ENCODE measurements around the gene DOK6.

DOK6 gene

DNA sequence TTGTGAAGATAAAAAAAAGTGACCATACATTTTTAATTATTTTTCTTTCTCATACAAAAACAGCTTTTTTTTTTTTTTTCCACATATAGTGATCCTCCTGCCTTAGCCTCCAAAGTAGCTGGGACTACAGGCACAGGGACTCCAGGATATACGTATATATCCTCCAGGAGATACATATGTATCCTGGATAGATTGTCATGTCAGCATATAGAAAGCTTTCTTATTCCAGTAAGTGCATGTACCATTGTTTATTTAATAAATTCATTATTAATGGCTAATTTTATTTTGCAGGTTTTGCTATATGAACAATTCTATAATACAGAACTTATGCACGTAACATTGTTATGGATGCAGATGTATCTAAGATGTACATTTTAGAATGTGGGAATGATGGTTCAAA, 138.7 kb downstream of the DOK6 start:
- 92% methylated on average over 2 of the region's 2 CpGs for WGBS
- H3K27ac ChIP-seq (ENCODE audit: low read depth, low read length): no peak overlapping the region
- H3K36me3 ChIP-seq (ENCODE audit: insufficient read depth, low read length): no peaks in the 10 kb centered on the region
- H3K9me3 ChIP-seq (ENCODE audit: insufficient read depth, low read depth, low read length): no peaks in the 10 kb centered on the region
- no peaks in the 10 kb centered on the region for H3K27me3 ChIP-seq (ENCODE audit: insufficient read depth, low read length)
- H3K4me1 ChIP-seq (ENCODE audit: insufficient read depth, low read length): no peaks in the 10 kb centered on the region
- no peak overlapping the region for H3K4me3 ChIP-seq (ENCODE audit: low read length)
- H3K9ac ChIP-seq (ENCODE audit: low read depth, low read length): no peak overlapping the region

DNA sequence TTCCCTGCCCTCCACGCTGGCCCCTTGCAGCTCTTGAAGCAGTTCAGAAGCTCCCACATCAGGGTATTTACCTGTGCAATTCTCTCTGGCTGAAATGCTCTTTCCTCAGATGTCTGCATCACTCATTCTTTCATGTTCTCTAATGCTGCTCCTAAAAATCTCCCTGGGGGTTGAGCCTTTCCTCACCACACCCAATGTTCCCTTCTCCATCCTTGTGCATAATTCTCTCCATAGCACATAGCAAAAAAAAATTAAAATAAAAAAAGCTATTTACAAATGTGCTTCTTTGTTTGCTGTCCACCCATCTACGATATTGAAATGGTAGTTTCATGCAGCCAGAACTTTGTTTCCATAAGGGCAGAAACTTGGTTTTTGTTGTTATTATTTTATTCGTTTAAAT, 155.5 kb downstream of the DOK6 start:
- 92% methylated on average over 1 of the region's 3 CpGs for WGBS
- no peak overlapping the region for H3K4me3 ChIP-seq (ENCODE audit: low read length)
- H3K4me1 ChIP-seq (ENCODE audit: insufficient read depth, low read length): peaks cover 12% of the 10 kb centered on the region; the same call in 1 of the 2 replicates
- no peak overlapping the region for H3K9ac ChIP-seq (ENCODE audit: low read depth, low read length)
- H3K27me3 ChIP-seq (ENCODE audit: insufficient read depth, low read length): no peaks in the 10 kb centered on the region
- no peak overlapping the region for H3K27ac ChIP-seq (ENCODE audit: low read depth, low read length)
- no peaks in the 10 kb centered on the region for H3K9me3 ChIP-seq (ENCODE audit: insufficient read depth, low read depth, low read length)
- H3K36me3 ChIP-seq (ENCODE audit: insufficient read depth, low read length): no peaks in the 10 kb centered on the region

DNA sequence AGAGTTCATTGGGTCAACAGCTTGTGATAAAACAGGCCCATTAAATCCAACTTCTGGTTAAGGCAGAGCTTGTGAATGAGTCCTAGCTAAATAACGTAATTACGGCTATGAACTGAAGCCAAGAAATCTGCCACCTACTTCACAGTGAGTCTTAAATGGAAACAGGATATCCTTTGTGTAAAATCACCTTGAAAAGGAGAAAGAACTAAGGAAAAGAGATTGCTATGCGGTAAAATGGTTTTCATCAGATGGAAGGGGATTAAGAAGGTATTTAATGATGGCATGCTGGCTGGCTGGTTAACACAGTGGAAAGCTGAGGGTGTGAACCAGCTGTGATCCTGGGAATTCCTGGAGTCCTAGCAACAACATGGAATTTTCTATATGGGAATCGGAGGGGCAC, 156.6 kb downstream of the DOK6 start:
- Histone ChIP-seq H3K4me3 (ENCODE audit: low read length) (no peak overlapping the region), H3K27ac (ENCODE audit: low read depth, low read length) (no peak overlapping the region), H3K27me3 (ENCODE audit: insufficient read depth, low read length) (no peaks in the 10 kb centered on the region), H3K4me1 (ENCODE audit: insufficient read depth, low read length) (peaks cover 12% of the 10 kb centered on the region; the same call in 1 of the 2 replicates), H3K36me3 (ENCODE audit: insufficient read depth, low read length) (no peaks in the 10 kb centered on the region), H3K9ac (ENCODE audit: low read depth, low read length) (no peak overlapping the region), H3K9me3 (ENCODE audit: insufficient read depth, low read depth, low read length) (no peaks in the 10 kb centered on the region)
- WGBS: 85% methylated on average over 4 of the region's 4 CpGs

DNA sequence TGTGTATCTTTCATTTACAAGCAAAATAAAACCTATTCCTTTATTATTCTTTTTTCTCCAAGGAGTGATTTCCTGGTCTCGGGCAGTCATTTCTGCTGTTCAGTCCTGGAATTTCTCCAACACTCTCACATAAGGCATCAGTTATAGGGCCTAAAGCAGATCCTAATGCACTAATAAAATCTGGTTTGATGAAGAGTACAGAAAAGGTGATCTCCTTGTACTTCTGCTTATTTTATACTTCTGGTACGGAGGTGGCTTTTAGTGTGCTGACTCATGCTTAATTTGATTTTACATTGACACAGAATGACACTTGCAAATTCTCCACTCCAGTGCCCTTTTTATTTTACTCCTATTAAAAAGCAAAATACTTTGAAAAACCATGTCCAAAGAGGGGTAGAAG, 157.4 kb downstream of the DOK6 start:
- H3K4me1 ChIP-seq (ENCODE audit: insufficient read depth, low read length): peaks cover 12% of the 10 kb centered on the region; the same call in 1 of the 2 replicates
- no peak overlapping the region for H3K27ac ChIP-seq (ENCODE audit: low read depth, low read length)
- H3K27me3 ChIP-seq (ENCODE audit: insufficient read depth, low read length): no peaks in the 10 kb centered on the region
- no peaks in the 10 kb centered on the region for H3K9me3 ChIP-seq (ENCODE audit: insufficient read depth, low read depth, low read length)
- H3K36me3 ChIP-seq (ENCODE audit: insufficient read depth, low read length): no peaks in the 10 kb centered on the region
- WGBS: 97% methylated on average over 2 of the region's 2 CpGs
- no peak overlapping the region for H3K9ac ChIP-seq (ENCODE audit: low read depth, low read length)
- no peak overlapping the region for H3K4me3 ChIP-seq (ENCODE audit: low read length)

DNA sequence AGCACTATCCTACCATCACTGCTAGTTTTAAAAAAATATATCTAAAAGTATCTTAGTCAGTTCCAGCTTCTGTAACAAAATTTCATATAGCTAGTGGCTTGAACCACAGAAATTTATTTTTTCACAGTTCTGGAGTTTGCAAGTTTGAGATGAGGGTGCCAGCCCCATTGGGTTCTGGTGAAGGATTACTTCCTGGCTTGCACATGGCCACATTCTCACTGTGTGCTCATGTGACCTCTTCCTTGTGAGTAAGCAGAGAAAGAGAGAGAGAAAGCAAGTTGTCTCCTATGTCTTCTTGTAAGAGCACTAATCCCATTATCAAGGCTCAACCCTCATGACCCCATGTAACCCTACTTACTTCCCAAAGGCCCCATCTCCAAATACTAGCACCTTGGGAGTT, 158.9 kb downstream of the DOK6 start:
- H3K4me3 ChIP-seq (ENCODE audit: low read length): no peak overlapping the region
- H3K9ac ChIP-seq (ENCODE audit: low read depth, low read length): no peak overlapping the region
- H3K36me3 ChIP-seq (ENCODE audit: insufficient read depth, low read length): no peaks in the 10 kb centered on the region
- H3K4me1 ChIP-seq (ENCODE audit: insufficient read depth, low read length): peaks cover 12% of the 10 kb centered on the region; the same call in 1 of the 2 replicates
- H3K9me3 ChIP-seq (ENCODE audit: insufficient read depth, low read depth, low read length): no peaks in the 10 kb centered on the region
- no peaks in the 10 kb centered on the region for H3K27me3 ChIP-seq (ENCODE audit: insufficient read depth, low read length)
- H3K27ac ChIP-seq (ENCODE audit: low read depth, low read length): no peak overlapping the region

DNA sequence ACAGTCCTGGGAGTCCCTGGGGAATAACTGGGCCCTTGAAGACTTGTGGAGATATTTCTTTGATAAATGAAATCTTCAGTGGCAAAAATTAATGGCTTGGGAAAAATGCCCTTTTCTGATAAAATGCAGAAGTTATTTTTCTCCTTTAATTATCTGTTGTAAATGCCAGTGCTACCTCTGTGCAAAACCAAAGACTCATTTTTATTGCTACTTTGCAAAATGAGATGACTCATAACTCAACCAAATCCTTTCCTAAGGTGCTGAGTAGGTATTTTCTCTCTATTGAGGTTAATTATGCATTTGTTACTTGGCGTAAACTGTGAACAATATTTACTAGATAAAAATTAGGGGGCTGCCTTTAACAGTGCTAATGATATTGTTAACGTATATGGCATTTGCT, 163.9 kb downstream of the DOK6 start:
- no peak overlapping the region for H3K9ac ChIP-seq (ENCODE audit: low read depth, low read length)
- H3K27me3 ChIP-seq (ENCODE audit: insufficient read depth, low read length): no peaks in the 10 kb centered on the region
- no peaks in the 10 kb centered on the region for H3K36me3 ChIP-seq (ENCODE audit: insufficient read depth, low read length)
- no peak overlapping the region for H3K27ac ChIP-seq (ENCODE audit: low read depth, low read length)
- H3K9me3 ChIP-seq (ENCODE audit: insufficient read depth, low read depth, low read length): peaks cover 24% of the 10 kb centered on the region
- no peak overlapping the region for H3K4me3 ChIP-seq (ENCODE audit: low read length)
- 100% methylated on average over 2 of the region's 2 CpGs for WGBS
- H3K4me1 ChIP-seq (ENCODE audit: insufficient read depth, low read length): no peaks in the 10 kb centered on the region

DNA sequence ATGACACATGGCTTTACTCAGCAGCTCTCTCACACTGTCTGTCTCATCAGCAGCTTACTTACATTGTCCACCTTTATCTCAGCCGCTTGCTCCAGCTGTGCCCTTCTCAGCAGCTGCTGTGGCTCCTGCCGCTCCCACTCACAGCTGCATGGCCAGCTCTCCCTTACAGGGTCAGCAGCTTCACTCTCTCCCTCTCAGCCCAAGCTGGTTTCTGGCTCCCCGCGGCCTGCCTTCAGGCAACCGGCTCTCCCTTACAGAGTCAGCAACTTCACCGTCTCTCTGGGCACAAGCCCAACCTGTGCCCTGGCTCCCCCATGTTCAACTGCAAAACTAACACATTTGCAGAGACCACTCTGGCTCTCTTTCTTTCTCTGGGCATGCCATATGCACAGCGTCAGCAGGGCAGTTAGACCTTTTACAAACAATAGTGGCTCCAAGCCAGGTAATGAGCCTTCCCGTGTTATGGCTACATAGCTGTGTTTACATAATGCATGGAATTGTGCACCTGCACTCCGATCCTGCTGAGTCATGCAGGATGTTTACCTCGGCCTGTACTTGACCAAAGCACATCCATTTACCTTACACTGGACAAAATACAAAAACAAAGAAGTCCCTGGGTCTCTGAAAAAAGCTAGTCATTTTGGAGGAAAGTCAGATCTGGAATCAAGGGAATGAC, 167.3 kb downstream of the DOK6 start:
- WGBS: 83% methylated on average over 10 of the region's 10 CpGs
- Histone ChIP-seq H3K4me1 (ENCODE audit: insufficient read depth, low read length) (no peaks in the 10 kb centered on the region), H3K27me3 (ENCODE audit: insufficient read depth, low read length) (no peaks in the 10 kb centered on the region), H3K9me3 (ENCODE audit: insufficient read depth, low read depth, low read length) (peaks cover 24% of the 10 kb centered on the region), H3K9ac (ENCODE audit: low read depth, low read length) (no peak overlapping the region), H3K27ac (ENCODE audit: low read depth, low read length) (no peak overlapping the region), H3K4me3 (ENCODE audit: low read length) (no peak overlapping the region), H3K36me3 (ENCODE audit: insufficient read depth, low read length) (no peaks in the 10 kb centered on the region)

DNA sequence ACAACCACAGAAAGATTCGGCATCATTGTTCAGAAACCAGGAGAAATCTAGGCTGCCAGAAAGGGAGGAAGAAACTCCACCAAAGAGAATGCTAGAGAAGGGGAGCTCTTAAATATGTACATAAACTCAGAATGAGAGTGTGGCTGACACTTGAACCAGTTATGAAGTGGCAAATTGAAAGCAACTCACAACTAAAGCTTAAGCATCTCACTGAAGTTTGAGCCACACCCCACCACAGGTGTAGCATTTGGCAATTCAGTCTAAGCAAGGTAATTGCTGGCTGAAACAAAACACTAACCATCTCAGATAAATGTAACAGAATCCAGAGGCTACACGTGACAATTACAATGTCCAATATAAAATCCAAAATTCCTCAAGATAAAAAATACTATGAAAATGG, 168.4 kb downstream of the DOK6 start:
- Histone ChIP-seq H3K4me3 (ENCODE audit: low read length) (no peak overlapping the region), H3K9ac (ENCODE audit: low read depth, low read length) (no peak overlapping the region), H3K4me1 (ENCODE audit: insufficient read depth, low read length) (no peaks in the 10 kb centered on the region), H3K9me3 (ENCODE audit: insufficient read depth, low read depth, low read length) (peaks cover 24% of the 10 kb centered on the region), H3K27ac (ENCODE audit: low read depth, low read length) (no peak overlapping the region), H3K36me3 (ENCODE audit: insufficient read depth, low read length) (no peaks in the 10 kb centered on the region), H3K27me3 (ENCODE audit: insufficient read depth, low read length) (no peaks in the 10 kb centered on the region)
- WGBS: 92% methylated on average over 2 of the region's 2 CpGs

DNA sequence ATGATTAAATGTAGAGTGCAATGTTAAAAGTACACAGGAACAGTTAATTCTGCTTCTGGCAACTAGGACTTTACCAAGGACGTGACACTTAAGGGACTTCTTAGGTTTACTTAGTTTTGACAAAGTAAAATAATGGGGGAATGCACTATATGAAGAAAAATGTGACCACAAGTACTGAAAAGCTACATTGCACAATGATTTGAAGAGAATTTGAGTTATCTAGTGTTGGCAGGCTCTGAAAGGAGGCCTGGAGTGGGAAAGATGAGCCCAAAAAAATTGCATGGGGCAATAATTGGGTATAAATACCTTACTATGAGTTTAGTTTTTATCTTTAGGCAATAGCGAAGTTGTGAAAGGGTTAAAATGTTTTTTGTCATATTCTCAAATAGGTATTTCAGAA, 173.7 kb downstream of the DOK6 start:
- Histone ChIP-seq H3K27me3 (ENCODE audit: insufficient read depth, low read length) (no peaks in the 10 kb centered on the region), H3K9ac (ENCODE audit: low read depth, low read length) (no peak overlapping the region), H3K9me3 (ENCODE audit: insufficient read depth, low read depth, low read length) (no peaks in the 10 kb centered on the region), H3K4me1 (ENCODE audit: insufficient read depth, low read length) (no peaks in the 10 kb centered on the region), H3K36me3 (ENCODE audit: insufficient read depth, low read length) (no peaks in the 10 kb centered on the region), H3K27ac (ENCODE audit: low read depth, low read length) (no peak overlapping the region), H3K4me3 (ENCODE audit: low read length) (no peak overlapping the region)
- WGBS: 91% methylated on average over 2 of the region's 2 CpGs

DNA sequence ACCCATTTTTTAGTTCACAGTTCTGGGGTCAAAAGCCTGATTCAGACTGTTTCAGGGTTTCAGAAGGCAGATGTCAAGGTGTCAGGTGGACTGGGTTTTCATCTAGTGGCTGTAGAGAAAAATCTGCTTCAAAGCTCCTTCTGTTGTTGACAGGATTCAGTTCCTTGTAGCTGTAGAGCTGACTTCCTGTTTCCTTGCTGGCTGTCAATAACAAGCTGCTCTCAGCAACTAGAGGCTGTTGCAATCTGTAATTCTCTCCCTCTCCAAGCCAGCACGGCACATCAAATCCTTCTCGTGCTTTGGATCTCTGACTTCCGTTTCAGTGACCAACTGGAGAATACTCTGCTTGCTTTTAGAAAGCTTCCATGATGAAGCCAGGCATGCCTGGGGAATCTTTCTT, 179.4 kb downstream of the DOK6 start:
- Histone ChIP-seq H3K9ac (ENCODE audit: low read depth, low read length) (no peak overlapping the region), H3K4me3 (ENCODE audit: low read length) (no peak overlapping the region), H3K4me1 (ENCODE audit: insufficient read depth, low read length) (no peaks in the 10 kb centered on the region), H3K36me3 (ENCODE audit: insufficient read depth, low read length) (no peaks in the 10 kb centered on the region), H3K27ac (ENCODE audit: low read depth, low read length) (no peak overlapping the region), H3K27me3 (ENCODE audit: insufficient read depth, low read length) (no peaks in the 10 kb centered on the region), H3K9me3 (ENCODE audit: insufficient read depth, low read depth, low read length) (no peaks in the 10 kb centered on the region)
- 93% methylated on average over 3 of the region's 3 CpGs for WGBS

DNA sequence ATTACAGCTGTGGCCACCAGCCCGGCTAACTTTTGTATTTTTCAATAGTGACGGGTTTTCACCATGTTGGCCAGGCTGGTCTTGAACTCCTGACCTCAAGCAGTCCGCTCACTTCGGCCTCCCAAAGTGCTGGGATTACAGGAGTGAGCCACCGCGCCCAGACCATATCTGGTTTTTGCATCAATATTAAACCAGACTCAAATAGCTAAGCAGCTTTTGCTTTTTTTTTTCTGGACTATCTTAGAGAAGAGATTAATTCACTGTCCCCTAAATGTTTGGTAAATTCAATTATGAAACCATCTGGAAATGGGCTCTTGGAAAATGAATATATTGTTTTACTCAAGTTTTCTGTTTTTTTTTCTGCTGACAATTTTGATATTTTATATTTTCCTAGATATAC, 183.7 kb downstream of the DOK6 start:
- WGBS: 96% methylated on average over 6 of the region's 6 CpGs
- H3K36me3 ChIP-seq (ENCODE audit: insufficient read depth, low read length): no peaks in the 10 kb centered on the region
- H3K27ac ChIP-seq (ENCODE audit: low read depth, low read length): no peak overlapping the region
- H3K9me3 ChIP-seq (ENCODE audit: insufficient read depth, low read depth, low read length): no peaks in the 10 kb centered on the region
- no peak overlapping the region for H3K4me3 ChIP-seq (ENCODE audit: low read length)
- H3K9ac ChIP-seq (ENCODE audit: low read depth, low read length): no peak overlapping the region
- no peaks in the 10 kb centered on the region for H3K27me3 ChIP-seq (ENCODE audit: insufficient read depth, low read length)
- no peaks in the 10 kb centered on the region for H3K4me1 ChIP-seq (ENCODE audit: insufficient read depth, low read length)

DNA sequence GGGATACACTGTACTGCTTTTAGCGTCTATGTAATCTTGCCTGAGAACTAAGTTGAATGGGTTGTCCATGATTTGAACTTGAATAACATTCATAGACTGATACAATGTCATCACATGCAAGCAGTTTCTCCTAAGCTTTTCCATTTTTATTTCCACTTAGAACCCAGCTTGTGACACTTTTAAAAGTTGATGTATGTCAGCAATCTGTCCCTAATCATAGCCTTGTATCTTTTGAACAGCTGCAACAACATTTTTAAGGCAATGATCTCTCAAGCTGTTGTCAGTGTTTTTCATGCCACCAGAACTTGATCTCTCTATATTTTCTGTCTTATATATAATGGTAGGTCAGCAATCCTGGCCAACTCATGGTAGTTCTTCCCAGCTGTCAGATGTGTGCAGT, 185.0 kb downstream of the DOK6 start:
- Histone ChIP-seq H3K27ac (ENCODE audit: low read depth, low read length) (no peak overlapping the region), H3K27me3 (ENCODE audit: insufficient read depth, low read length) (no peaks in the 10 kb centered on the region), H3K9me3 (ENCODE audit: insufficient read depth, low read depth, low read length) (no peaks in the 10 kb centered on the region), H3K36me3 (ENCODE audit: insufficient read depth, low read length) (no peaks in the 10 kb centered on the region), H3K4me3 (ENCODE audit: low read length) (no peak overlapping the region), H3K9ac (ENCODE audit: low read depth, low read length) (no peak overlapping the region), H3K4me1 (ENCODE audit: insufficient read depth, low read length) (no peaks in the 10 kb centered on the region)
- 100% methylated on average over 1 of the region's 1 CpG for WGBS

Data from HUES64 (cell line).